ENCODE measurements around the gene DSTN. TPM values are rescaled to one million over a fixed set of nuclear protein-coding genes. Genes with fewer than 3 reads are reported as not detected.

DSTN gene
- total and polyA plus RNA-seq, 9 of the 15 experiments (the other 6 are each of a cell fraction or from before 2014, with no cell fraction given): 25.7 to 88.3 (median 61.0) TPM

DNA sequence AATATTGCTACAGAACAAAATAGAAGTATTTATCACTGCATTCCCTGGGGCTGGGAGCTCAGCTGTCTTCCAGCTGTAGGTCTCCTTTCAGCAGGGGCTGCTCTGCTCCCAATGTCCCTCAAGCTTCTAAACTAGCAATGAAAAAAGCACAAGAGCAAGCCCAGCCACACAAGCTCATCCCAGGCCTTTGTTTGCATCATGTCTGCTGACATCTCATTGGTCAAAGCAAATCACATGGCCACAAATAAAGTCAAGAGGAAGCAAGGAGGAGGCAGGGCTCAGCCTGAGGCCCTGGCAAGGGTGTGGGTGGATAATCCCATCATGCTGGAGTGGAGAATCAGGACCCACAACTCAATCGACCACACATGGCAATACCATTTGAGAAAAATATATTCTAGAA lies 36.5 kb upstream of the DSTN start:
- H4K20me1 ChIP-seq (replicated peaks; ENCODE audit: control insufficient read depth, insufficient read depth, low read length): no peaks in the 10 kb centered on the region
- H2AFZ ChIP-seq (ENCODE audit: low read depth, low read length): peak overlapping the region; percentile 63; the same call in 1 of the 2 replicates
- BruUV-seq (replicated peaks): no TSS peak
- ChIA-PET POLR2A (no interaction called here), CTCF (ENCODE audit: low intra/inter-chr PET ratio) (no interaction called here)
- WGBS (ENCODE audit: insufficient coverage, low coverage, missing lambda C conversion rate): 0% methylated on average over 1 of the region's 1 CpG
- H3K9me1 ChIP-seq (ENCODE audit: control insufficient read depth, insufficient read depth, low read length): no peaks in the 10 kb centered on the region
- H3K27me3 ChIP-seq (ENCODE audit: control insufficient read depth in 2 of 2, insufficient read depth in 2 of 2, low read length in 2 of 2): no peaks in the 10 kb centered on the region
- FAIRE-seq (peak; percentile 79), ATAC-seq (peak; percentile 80), DNase-seq (ENCODE audit: extremely low read depth in 1 of 4, low spot score in 3 of 4) (peak; percentile 12 to 44 (median 25))
- no peak overlapping the region for H3K4me2 ChIP-seq (ENCODE audit: insufficient read depth, low read length)
- no peak overlapping the region for H3K4me3 ChIP-seq
- TF ChIP-seq RBBP5 (IDR thresholded peaks at IDR 0.05; ENCODE audit: borderline replicate concordance, insufficient read depth, low read length, poor library complexity, severe bottlenecking) (no peak), NFE2L1 (tag; IDR thresholded peaks at IDR 0.05; ENCODE audit: borderline replicate concordance, low read depth) (no peak), FOXO4 (CRISPR knock-in tag; IDR thresholded peaks at IDR 0.05) (no peak), RFX1 (IDR thresholded peaks at IDR 0.05) (no peak), USF2 (CRISPR knock-in tag; IDR thresholded peaks at IDR 0.05) (peak; percentile 91), USF1 (CRISPR knock-in tag; IDR thresholded peaks at IDR 0.05) (peak; percentile 86), NBN (IDR thresholded peaks at IDR 0.05; ENCODE audit: low read depth) (no peak), RAD51 (IDR thresholded peaks at IDR 0.05; ENCODE audit: borderline replicate concordance, low read depth) (peak; percentile 66), HIVEP1 (CRISPR knock-in tag; IDR thresholded peaks at IDR 0.05) (no peak), FOXJ3 (CRISPR knock-in tag; IDR thresholded peaks at IDR 0.05) (no peak), RBM25 (IDR thresholded peaks at IDR 0.05; ENCODE audit: low read depth, low read length, severe bottlenecking) (peak; percentile 50), NFYB (IDR thresholded peaks at IDR 0.05; ENCODE audit: extremely low read depth, insufficient read length) (peak; percentile 22)
- TF ChIP-seq, protein P1, sequence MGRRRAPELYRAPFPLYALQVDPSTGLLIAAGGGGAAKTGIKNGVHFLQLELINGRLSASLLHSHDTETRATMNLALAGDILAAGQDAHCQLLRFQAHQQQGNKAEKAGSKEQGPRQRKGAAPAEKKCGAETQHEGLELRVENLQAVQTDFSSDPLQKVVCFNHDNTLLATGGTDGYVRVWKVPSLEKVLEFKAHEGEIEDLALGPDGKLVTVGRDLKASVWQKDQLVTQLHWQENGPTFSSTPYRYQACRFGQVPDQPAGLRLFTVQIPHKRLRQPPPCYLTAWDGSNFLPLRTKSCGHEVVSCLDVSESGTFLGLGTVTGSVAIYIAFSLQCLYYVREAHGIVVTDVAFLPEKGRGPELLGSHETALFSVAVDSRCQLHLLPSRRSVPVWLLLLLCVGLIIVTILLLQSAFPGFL (CRISPR knock-in tag; IDR thresholded peaks at IDR 0.05): no peak
- TF ChIP-seq, protein P2, sequence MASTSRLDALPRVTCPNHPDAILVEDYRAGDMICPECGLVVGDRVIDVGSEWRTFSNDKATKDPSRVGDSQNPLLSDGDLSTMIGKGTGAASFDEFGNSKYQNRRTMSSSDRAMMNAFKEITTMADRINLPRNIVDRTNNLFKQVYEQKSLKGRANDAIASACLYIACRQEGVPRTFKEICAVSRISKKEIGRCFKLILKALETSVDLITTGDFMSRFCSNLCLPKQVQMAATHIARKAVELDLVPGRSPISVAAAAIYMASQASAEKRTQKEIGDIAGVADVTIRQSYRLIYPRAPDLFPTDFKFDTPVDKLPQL (IDR thresholded peaks at IDR 0.05; ENCODE audit: extremely low read depth, insufficient read length): no peak
- no peak overlapping the region for H3K27ac ChIP-seq (ENCODE audit: extremely low read depth, low read depth, low read length)
- H3K9ac ChIP-seq (ENCODE audit: insufficient read depth in 1 of 2, low read depth in 2 of 2, low read length in 2 of 2): no peak overlapping the region
- intact Hi-C loops (cut with micrococcal nuclease): loop anchor here (10.0 kb wide), 2 partner anchors 361 to 461 kb away; no protein-coding TSS in a partner anchor
- in situ Hi-C loops (cut with MboI): no loop called here
- no peaks in the 10 kb centered on the region for H3K79me2 ChIP-seq (ENCODE audit: control insufficient read depth, insufficient read depth, low read length)
- H3K9me3 ChIP-seq (replicated peaks; ENCODE audit: control insufficient read depth, insufficient read depth, low read depth, low read length): no peaks in the 10 kb centered on the region
- H3K4me1 ChIP-seq (replicated peaks in 1 of 2; ENCODE audit: control insufficient read depth in 2 of 2, insufficient read depth in 2 of 2, low read length in 2 of 2): 0 out of 5 replicates have a peak, but pooled peaks cover 0 to 5% of the 10 kb centered on the region in 2 experiments
- H3K36me3 ChIP-seq (ENCODE audit: control insufficient read depth, insufficient read depth, low read length): no peaks in the 10 kb centered on the region
